HG03175 (cell line): ENCODE results near the gene ZCWPW1.
A peak's percentile ranks its signal among the peaks of the same experiment; 100 is the strongest.
"Not testable (repeated sequence)": the region's sequence is repeated elsewhere in the genome, so short reads cannot be mapped to it uniquely, and the experiment has no call there.

Experiments
- ATAC-seq: cut with Tn5 transposase; IDR thresholded peaks from one replicate; pipeline ENCODE4 v1.9.1; 2021; ENCODE audit warnings: mild to moderate bottlenecking, moderate library complexity; ENCODE audit not compliant: unreplicated experiment

Gene ZCWPW1

GRCh38 chr7:100380196-100380595 lies 48.3 kb downstream of the ZCWPW1 start:
- ATAC-seq: no peak

GRCh38 chr7:100378114-100378755 lies 50.3 kb downstream of the ZCWPW1 start:
- ATAC-seq: no peak

GRCh38 chr7:100376066-100376465 lies 52.4 kb downstream of the ZCWPW1 start:
- no peak for ATAC-seq

GRCh38 chr7:100374601-100375000 lies 53.9 kb downstream of the ZCWPW1 start:
- ATAC-seq: no peak

- not testable (repeated sequence) for ATAC-seq
These were observed 54.5 kb downstream of the ZCWPW1 start for GRCh38 chr7:100373870-100374598.

GRCh38 chr7:100373261-100373831 lies 55.2 kb downstream of the ZCWPW1 start, which contains the start of gene PILRA:
Gene PILRA, plus strand, starts transcription at chr7:100373487. Its CDS starts 170 bp downstream, at chr7:100373657.
- no peak for ATAC-seq

GRCh38 chr7:100372694-100373093 lies 55.8 kb downstream of the ZCWPW1 start:
- no peak for ATAC-seq

- ATAC-seq: no peak
These were observed 56.2 kb downstream of the ZCWPW1 start for GRCh38 chr7:100372256-100372655.

- no peak for ATAC-seq
These were observed 56.8 kb downstream of the ZCWPW1 start for GRCh38 chr7:100371561-100372171.

- no peak for ATAC-seq
These were observed 57.8 kb downstream of the ZCWPW1 start for GRCh38 chr7:100370746-100371145.

GRCh38 chr7:100370303-100370702 lies 58.2 kb downstream of the ZCWPW1 start:
- no peak for ATAC-seq

- ATAC-seq: peak; percentile 70
These were observed 59.4 kb downstream of the ZCWPW1 start for GRCh38 chr7:100369105-100369504.

- ATAC-seq: no peak
These were observed 60.6 kb downstream of the ZCWPW1 start for GRCh38 chr7:100367676-100368613.

GRCh38 chr7:100367251-100367620 lies 61.3 kb downstream of the ZCWPW1 start:
- no peak for ATAC-seq

- no peak for ATAC-seq
These were observed 61.9 kb downstream of the ZCWPW1 start for GRCh38 chr7:100366411-100367250.

- ATAC-seq: not testable (repeated sequence)
These were observed 62.5 kb downstream of the ZCWPW1 start for GRCh38 chr7:100365998-100366367.

GRCh38 chr7:100364480-100364879 lies 64.0 kb downstream of the ZCWPW1 start:
- no peak for ATAC-seq

GRCh38 chr7:100363797-100364196 lies 64.7 kb downstream of the ZCWPW1 start:
- ATAC-seq: not testable (repeated sequence)

GRCh38 chr7:100363098-100363497 lies 65.4 kb downstream of the ZCWPW1 start:
- no peak for ATAC-seq
